Endothelial cell of umbilical vein (primary cell): ENCODE results near the gene CFAP43. TPM values are rescaled to one million over a fixed set of nuclear protein-coding genes. Genes with fewer than 3 reads are reported as not detected.

Source experiments
- BruUV-seq: library from RNA; stranded (reverse); fragments of 400-500 nt; replicated peaks from 2 replicates; lab custom pipeline; 2021; lab: Mats Ljungman, UMichigan
- CTCF ChIA-PET: fragments of 300-600, 350-600 bp; sonication (Branson Sonifier 250); formaldehyde crosslinking; loops from one replicate; lab custom pipeline; 2021; ENCODE audit warnings: antibody characterized with exemption, inconsistent platforms; lab: Charles Lee
- POLR2A ChIA-PET: fragments of 300-600, 350-600 bp; sonication (Branson Sonifier 250); formaldehyde crosslinking; loops from one replicate; lab custom pipeline; 2021; ENCODE audit warnings: antibody characterized with exemption, inconsistent platforms; lab: Charles Lee
- DNase-seq: peaks from one replicate; pipeline ENCODE4 v3.0.0-alpha.2; 2011; ENCODE audit warnings: low read depth, low spot score
- FAIRE-seq: peaks from 2 replicates; lab custom pipeline; 2011; peaks lifted over from hg19 to GRCh38; lab: Jason Lieb, UNC
- H2AFZ ChIP-seq: 2 replicates; pipeline ENCODE4 v1.6.0; 2012; ENCODE audit warnings: low read depth, low read length, control low read depth, inconsistent platforms
- H3K27ac ChIP-seq: 2 replicates; pipeline ENCODE4 v1.5.1; 2011; ENCODE audit warnings: low read depth, mild to moderate bottlenecking, control low read depth, low read length, moderate library complexity; ENCODE audit not compliant: insufficient read depth
- H3K27me3 ChIP-seq, 2 experiments: 2 replicates each; pipeline versions ENCODE4 v1.6.0 to v1.6.1; 2011; ENCODE audit warnings: low read length in 2 of 2, mixed read lengths in 1 of 2; ENCODE audit not compliant: control insufficient read depth in 2 of 2, insufficient read depth in 2 of 2
- H3K36me3 ChIP-seq, 2 experiments: 2 replicates in 1 of 2; 3 replicates in 1 of 2; pipeline ENCODE4 v1.5.1; 2011; ENCODE audit warnings: low read length in 2 of 2, mild to moderate bottlenecking in 1 of 2, moderate library complexity in 1 of 2; ENCODE audit not compliant: control insufficient read depth in 2 of 2, insufficient read depth in 2 of 2; ENCODE audit errors: extremely low read depth in 1 of 2
- H3K4me1 ChIP-seq: 3 replicates; pipeline ENCODE4 v1.5.1; 2011; ENCODE audit warnings: mild to moderate bottlenecking, low read length; ENCODE audit not compliant: control insufficient read depth, insufficient read depth; ENCODE audit errors: extremely low read depth
- H3K4me2 ChIP-seq: 2 replicates; pipeline ENCODE4 v1.6.1; 2011; ENCODE audit warnings: low read length, control low read depth, mixed read lengths; ENCODE audit not compliant: insufficient read depth
- H3K4me3 ChIP-seq, 3 experiments: fragments of 200-600 bp in 1 of 3; sonication (generic), shearing (Covaris generic) in 1 of 3; replicated peaks in 1 of 3; 2 replicates each; pipeline ENCODE4 v1.5.1; 2011 to 2016; ENCODE audit warnings: control low read depth in 3 of 3, low read length in 3 of 3, mild to moderate bottlenecking in 2 of 3, inconsistent platforms in 1 of 3, low read depth in 1 of 3, moderate library complexity in 1 of 3; ENCODE audit not compliant: insufficient read depth in 1 of 3
- H3K79me2 ChIP-seq: 2 replicates; pipeline ENCODE4 v1.6.0; 2012; ENCODE audit warnings: low read length, inconsistent platforms; ENCODE audit not compliant: control insufficient read depth, insufficient read depth
- H3K9ac ChIP-seq: replicated peaks from 2 replicates; pipeline ENCODE3; 2011; ENCODE audit warnings: low read length, control low read depth; ENCODE audit not compliant: insufficient read depth; ENCODE audit errors: extremely low read depth
- H3K9me1 ChIP-seq: replicated peaks from 3 replicates; pipeline ENCODE4 v1.6.0; 2011; ENCODE audit warnings: mild to moderate bottlenecking, low read length; ENCODE audit not compliant: control insufficient read depth, insufficient read depth; ENCODE audit errors: extremely low read depth
- H3K9me3 ChIP-seq: replicated peaks from 2 replicates; pipeline ENCODE4 v1.5.1; 2012; ENCODE audit warnings: low read length, inconsistent platforms; ENCODE audit not compliant: control insufficient read depth, insufficient read depth
- H4K20me1 ChIP-seq: replicated peaks from 2 replicates; pipeline ENCODE3; 2011; ENCODE audit warnings: mild to moderate bottlenecking, low read length; ENCODE audit not compliant: control insufficient read depth, insufficient read depth; ENCODE audit errors: extremely low read depth
- EZH2 ChIP-seq: IDR thresholded peaks from 2 replicates; pipeline ENCODE4 v1.6.1; 2012; ENCODE audit warnings: borderline replicate concordance, low read depth, mild to moderate bottlenecking, moderate library complexity, low read length, inconsistent platforms; ENCODE audit not compliant: severe bottlenecking
- FOS ChIP-seq: IDR thresholded peaks from 2 replicates; pipeline ENCODE4 v1.6.1; 2011; ENCODE audit warnings: mild to moderate bottlenecking, low read length, moderate library complexity, borderline replicate concordance; ENCODE audit not compliant: insufficient read depth
- GATA2 ChIP-seq: IDR thresholded peaks from 2 replicates; pipeline ENCODE4 v1.7.0; 2011; ENCODE audit warnings: low read depth, mild to moderate bottlenecking, moderate library complexity, mixed read lengths, low read length; ENCODE audit not compliant: insufficient read length, insufficient read depth
- JUN ChIP-seq: IDR thresholded peaks from 2 replicates; pipeline ENCODE4 v1.6.1; 2011; ENCODE audit warnings: borderline replicate concordance, low read depth; ENCODE audit not compliant: insufficient read length, insufficient read depth
- MYC ChIP-seq: IDR thresholded peaks from one replicate; pipeline ENCODE4 v1.6.1; 2011; ENCODE audit warnings: mild to moderate bottlenecking, low read depth, low read length
- POLR2A ChIP-seq: IDR thresholded peaks from 2 replicates; pipeline ENCODE4 v1.6.1; 2012; ENCODE audit warnings: low read depth, mild to moderate bottlenecking, control low read depth, low read length
- POLR2AphosphoS5 ChIP-seq: IDR thresholded peaks from 2 replicates; pipeline ENCODE4 v1.6.1; 2012; ENCODE audit warnings: low read depth, mild to moderate bottlenecking, control low read depth, low read length, moderate library complexity; ENCODE audit not compliant: insufficient read depth
- dilution Hi-C: fragments of 300-500 bp; cut with MboI; formaldehyde crosslinking; loops from one replicate; pipeline ENCODE4 v1.15.0; 2019; ENCODE audit warnings: low sequenced_read_pairs; ENCODE audit not compliant: extremely low pct_ligation_motif_present
- intact Hi-C: fragments of 100-400 bp; cut with micrococcal nuclease; formaldehyde crosslinking; loops from one replicate; pipeline ENCODE4 v1.10.0; 2022
- polyA plus RNA-seq, 4 experiments: library from polyadenylated mRNA; depleted of rRNA in 3 of 4; stranded (reverse) in 3 of 4; unstranded in 1 of 4; fragments of >200 nt; gene quantifications; 2 replicates each; pipeline versions ENCODE4 v1.2.1 to v1.2.3, GENCODE V29; 2011 to 2012; ENCODE audit warnings: missing spikeins in 1 of 4
- total RNA-seq: library from RNA; stranded (reverse); gene quantifications from 2 replicates; pipeline ENCODE4 v1.2.3, GENCODE V29; 2021
- TF ChIP-seq, protein P1 (sequence below), 2 donors: IDR thresholded peaks; 1 replicate in 1 of 2; 2 replicates in 1 of 2; pipeline ENCODE4 v1.5.1; 2011; ENCODE audit warnings: low read length in 2 of 2, mild to moderate bottlenecking in 2 of 2, moderate library complexity in 2 of 2, control low read depth in 1 of 2, inconsistent platforms in 1 of 2, low read depth in 1 of 2; ENCODE audit not compliant: insufficient read depth in 1 of 2; ENCODE audit errors: extremely low read depth in 1 of 2

The CFAP43 gene
- total and polyA plus RNA-seq, 2 donors (not counting 3 experiments of a cell fraction or from before 2014, with no cell fraction given): 0.04 TPM; not detected in 1

DNA sequence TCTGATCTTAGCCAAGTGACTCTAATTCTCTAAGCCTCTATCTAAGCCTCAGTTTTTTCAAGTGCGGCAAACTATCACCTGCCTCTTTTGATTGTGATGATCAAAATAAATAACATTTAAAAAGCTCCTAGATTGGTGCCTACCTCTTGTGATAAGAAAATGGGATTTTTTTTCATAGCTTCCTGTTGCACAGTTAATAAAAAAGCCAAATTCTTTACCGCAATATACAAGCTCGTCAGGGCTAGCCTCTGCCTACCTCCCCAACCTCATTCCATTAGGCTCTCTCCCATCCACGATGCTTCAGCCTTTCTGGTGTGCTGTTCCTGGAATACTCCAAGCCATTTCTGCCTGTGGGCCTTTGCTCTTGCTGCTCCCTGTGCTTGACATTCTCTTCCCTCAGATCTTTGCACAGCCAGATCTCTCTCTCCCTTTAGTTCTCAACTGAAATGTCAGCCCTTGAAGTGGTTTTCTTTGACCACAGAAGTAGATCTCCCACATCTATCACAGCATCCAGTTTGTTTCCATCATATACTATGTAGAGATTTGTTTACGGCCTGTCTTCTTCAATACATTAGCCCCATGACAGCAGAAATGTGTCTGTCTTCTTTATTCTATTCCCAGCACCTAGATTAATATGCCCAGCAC, 61.4 kb downstream of the CFAP43 start:
- Histone ChIP-seq H4K20me1 (no peaks in the 10 kb centered on the region), H2AFZ (no peak overlapping the region), H3K27me3 (peaks cover 5 to 29% of the 10 kb centered on the region in 2 experiments), H3K9ac (no peak overlapping the region), H3K9me3 (no peaks in the 10 kb centered on the region), H3K36me3 (no peaks in the 10 kb centered on the region), H3K4me3 (no peak overlapping the region), H3K4me2 (no peak overlapping the region), H3K4me1 (no peaks in the 10 kb centered on the region), H3K27ac (no peak overlapping the region), H3K79me2 (no peaks in the 10 kb centered on the region), H3K9me1 (no peaks in the 10 kb centered on the region)
- POLR2A ChIA-PET: no interaction called here
- TF ChIP-seq POLR2A (no peak), FOS (no peak), JUN (no peak), POLR2AphosphoS5 (no peak), MYC (no peak), GATA2 (no peak), EZH2 (no peak)
- TF ChIP-seq, protein P1, sequence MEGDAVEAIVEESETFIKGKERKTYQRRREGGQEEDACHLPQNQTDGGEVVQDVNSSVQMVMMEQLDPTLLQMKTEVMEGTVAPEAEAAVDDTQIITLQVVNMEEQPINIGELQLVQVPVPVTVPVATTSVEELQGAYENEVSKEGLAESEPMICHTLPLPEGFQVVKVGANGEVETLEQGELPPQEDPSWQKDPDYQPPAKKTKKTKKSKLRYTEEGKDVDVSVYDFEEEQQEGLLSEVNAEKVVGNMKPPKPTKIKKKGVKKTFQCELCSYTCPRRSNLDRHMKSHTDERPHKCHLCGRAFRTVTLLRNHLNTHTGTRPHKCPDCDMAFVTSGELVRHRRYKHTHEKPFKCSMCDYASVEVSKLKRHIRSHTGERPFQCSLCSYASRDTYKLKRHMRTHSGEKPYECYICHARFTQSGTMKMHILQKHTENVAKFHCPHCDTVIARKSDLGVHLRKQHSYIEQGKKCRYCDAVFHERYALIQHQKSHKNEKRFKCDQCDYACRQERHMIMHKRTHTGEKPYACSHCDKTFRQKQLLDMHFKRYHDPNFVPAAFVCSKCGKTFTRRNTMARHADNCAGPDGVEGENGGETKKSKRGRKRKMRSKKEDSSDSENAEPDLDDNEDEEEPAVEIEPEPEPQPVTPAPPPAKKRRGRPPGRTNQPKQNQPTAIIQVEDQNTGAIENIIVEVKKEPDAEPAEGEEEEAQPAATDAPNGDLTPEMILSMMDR (IDR thresholded peaks at IDR 0.05; ENCODE audit: extremely low read depth in 1 of 2, insufficient read depth in 1 of 2, low read depth in 1 of 2, low read length in 2 of 2): no peak
- no peak for FAIRE-seq
- no TSS peak for BruUV-seq
- CTCF ChIA-PET: no interaction called here
- dilution Hi-C loops (no loop called here), intact Hi-C loops (no loop called here)
- no peak for DNase-seq
